GM19023 (cell line): ENCODE data around the gene ATP6V0B.
A peak's percentile ranks its signal among the peaks of the same experiment; 100 is the strongest.

Experiments
- ATAC-seq: cut with Tn5 transposase; IDR thresholded peaks from one replicate; pipeline ENCODE4 v1.9.1; 2021; ENCODE audit warnings: mild to moderate bottlenecking, moderate library complexity; ENCODE audit not compliant: unreplicated experiment

Gene ATP6V0B

GRCh38 chr1:43982808-43983207 lies 8.0 kb downstream of the ATP6V0B start:
- no peak for ATAC-seq

GRCh38 chr1:43983253-43983899 lies 8.6 kb downstream of the ATP6V0B start:
- ATAC-seq = no peak

GRCh38 chr1:43984855-43985254 lies 10.1 kb downstream of the ATP6V0B start:
- no peak for ATAC-seq

GRCh38 chr1:43985984-43986595 lies 11.3 kb downstream of the ATP6V0B start:
- no peak for ATAC-seq

GRCh38 chr1:43986712-43987111 lies 12.0 kb downstream of the ATP6V0B start:
- no peak for ATAC-seq

- ATAC-seq = no peak
These were observed 12.6 kb downstream of the ATP6V0B start for GRCh38 chr1:43987159-43987902.

- ATAC-seq = no peak
These were observed 15.8 kb downstream of the ATP6V0B start for GRCh38 chr1:43990271-43991199.

GRCh38 chr1:43991200-43991475 lies 16.4 kb downstream of the ATP6V0B start:
- ATAC-seq = no peak

- peak; percentile 81 for ATAC-seq
These were observed 16.9 kb downstream of the ATP6V0B start, which contains the start of gene CCDC24 for GRCh38 chr1:43991476-43992231. TSS of gene CCDC24 (plus strand) at chr1:43991599. CDS start at chr1:43991879, 280 bp downstream.

- no peak for ATAC-seq
These were observed 17.7 kb downstream of the ATP6V0B start for GRCh38 chr1:43992232-43992995.

- no peak for ATAC-seq
These were observed 18.6 kb downstream of the ATP6V0B start for GRCh38 chr1:43993206-43993914.

GRCh38 chr1:43994071-43994470 lies 19.3 kb downstream of the ATP6V0B start:
- ATAC-seq = no peak

GRCh38 chr1:43994794-43995790 lies 20.3 kb downstream of the ATP6V0B start:
- no peak for ATAC-seq

GRCh38 chr1:43995984-43996732 lies 21.4 kb downstream of the ATP6V0B start:
- no peak for ATAC-seq

GRCh38 chr1:43996733-43997115 lies 22.0 kb downstream of the ATP6V0B start:
- ATAC-seq = no peak

GRCh38 chr1:43997295-43997999 lies 22.7 kb downstream of the ATP6V0B start:
- no peak for ATAC-seq

GRCh38 chr1:43998000-43998378 lies 23.2 kb downstream of the ATP6V0B start:
- no peak for ATAC-seq
